ENCODE data around the gene RBL2.

DNA sequence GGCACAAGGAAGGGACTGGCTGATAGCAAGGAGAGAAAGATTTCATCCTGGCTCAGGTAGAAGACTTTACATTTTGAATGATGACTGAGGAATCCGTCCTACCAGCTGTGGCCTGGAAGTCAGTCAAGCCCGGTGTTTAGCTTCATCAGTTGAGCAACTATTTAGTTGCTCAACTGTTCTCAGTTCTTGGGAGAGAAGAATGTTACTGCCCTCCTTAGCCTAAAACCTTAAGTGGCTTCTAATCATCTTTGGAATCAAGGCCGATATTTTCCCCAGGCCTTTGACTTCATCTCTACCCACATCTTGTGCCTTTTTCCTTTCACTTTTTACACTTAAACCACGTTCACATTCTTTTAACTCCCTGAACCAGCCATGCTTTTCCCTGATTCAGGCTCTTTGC lies 17.3 kb upstream of the RBL2 start:
- TF ChIP-seq, protein P1, sequence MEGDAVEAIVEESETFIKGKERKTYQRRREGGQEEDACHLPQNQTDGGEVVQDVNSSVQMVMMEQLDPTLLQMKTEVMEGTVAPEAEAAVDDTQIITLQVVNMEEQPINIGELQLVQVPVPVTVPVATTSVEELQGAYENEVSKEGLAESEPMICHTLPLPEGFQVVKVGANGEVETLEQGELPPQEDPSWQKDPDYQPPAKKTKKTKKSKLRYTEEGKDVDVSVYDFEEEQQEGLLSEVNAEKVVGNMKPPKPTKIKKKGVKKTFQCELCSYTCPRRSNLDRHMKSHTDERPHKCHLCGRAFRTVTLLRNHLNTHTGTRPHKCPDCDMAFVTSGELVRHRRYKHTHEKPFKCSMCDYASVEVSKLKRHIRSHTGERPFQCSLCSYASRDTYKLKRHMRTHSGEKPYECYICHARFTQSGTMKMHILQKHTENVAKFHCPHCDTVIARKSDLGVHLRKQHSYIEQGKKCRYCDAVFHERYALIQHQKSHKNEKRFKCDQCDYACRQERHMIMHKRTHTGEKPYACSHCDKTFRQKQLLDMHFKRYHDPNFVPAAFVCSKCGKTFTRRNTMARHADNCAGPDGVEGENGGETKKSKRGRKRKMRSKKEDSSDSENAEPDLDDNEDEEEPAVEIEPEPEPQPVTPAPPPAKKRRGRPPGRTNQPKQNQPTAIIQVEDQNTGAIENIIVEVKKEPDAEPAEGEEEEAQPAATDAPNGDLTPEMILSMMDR (IDR thresholded peaks at IDR 0.05): no peak
- TF ChIP-seq POLR2A (IDR thresholded peaks at IDR 0.05): no peak
- no peak for TF ChIP-seq EP300 (IDR thresholded peaks at IDR 0.05)

All from upper lobe of left lung (tissue), 4 donors.